IPS-15b (cell line): ENCODE measurements around the gene GOLGA6L26.
"Not testable (repeated sequence)": the region's sequence is repeated elsewhere in the genome, so short reads cannot be mapped to it uniquely, and the experiment has no call there.

Source experiments
- H3K27me3 ChIP-seq: one replicate; pipeline ENCODE4 v1.6.1; 2013; ENCODE audit warnings: low read length; ENCODE audit not compliant: control insufficient read depth, insufficient read depth
- H3K36me3 ChIP-seq: one replicate; pipeline ENCODE4 v1.6.1; 2013; ENCODE audit warnings: low read length; ENCODE audit not compliant: control insufficient read depth, insufficient read depth
- H3K4me1 ChIP-seq: one replicate; pipeline ENCODE4 v1.6.1; 2013; ENCODE audit warnings: mild to moderate bottlenecking, low read length; ENCODE audit not compliant: control insufficient read depth, insufficient read depth
- H3K4me3 ChIP-seq: one replicate; pipeline ENCODE4 v1.5.1; 2013; ENCODE audit warnings: low read depth, low read length
- H3K9ac ChIP-seq: one replicate; pipeline ENCODE4 v1.6.1; 2013; ENCODE audit warnings: low read depth, mild to moderate bottlenecking, low read length
- H3K9me3 ChIP-seq: one replicate; pipeline ENCODE4 v1.6.1; 2013; ENCODE audit warnings: mild to moderate bottlenecking, low read length; ENCODE audit not compliant: control insufficient read depth, insufficient read depth

Gene GOLGA6L26

DNA sequence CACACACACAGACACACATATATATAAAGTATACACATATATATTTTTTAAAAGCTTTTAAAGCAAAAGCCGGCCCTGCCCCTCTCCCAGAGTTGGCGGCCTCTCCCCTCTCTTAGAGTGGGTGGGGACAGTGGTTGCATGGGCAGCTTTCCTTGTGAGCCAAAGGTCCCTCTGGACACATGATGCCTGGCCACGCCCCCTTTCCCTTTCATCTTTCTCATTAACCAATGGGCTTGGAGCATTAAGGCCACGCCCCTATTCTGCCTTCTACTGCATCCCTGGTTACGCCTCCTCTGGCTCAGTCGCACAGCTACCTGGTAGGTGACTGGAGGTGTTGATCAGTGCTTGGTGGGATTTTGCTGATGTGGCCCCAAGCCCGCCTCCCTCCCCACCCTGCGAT, 20.5 kb upstream of the GOLGA6L26 start, which contains the start of gene GOLGA8S:
Gene GOLGA8S, plus strand, starts transcription at position 301 of the 400 bp plus-strand sequence. Its CDS starts 62 bp downstream, at position 363.
- H3K9ac ChIP-seq, H3K27me3 ChIP-seq, H3K9me3 ChIP-seq, H3K36me3 ChIP-seq, H3K4me3 ChIP-seq, H3K4me1 ChIP-seq: not testable (repeated sequence)

GRCh38 chr15:23311233-23311632, 22.8 kb downstream of the GOLGA6L26 start:
- not testable (repeated sequence) for H3K9ac ChIP-seq, H3K27me3 ChIP-seq, H3K4me3 ChIP-seq, H3K36me3 ChIP-seq, H3K9me3 ChIP-seq, H3K4me1 ChIP-seq

GRCh38 chr15:23305921-23306320, 28.1 kb downstream of the GOLGA6L26 start:
- H3K4me3 ChIP-seq, H3K9ac ChIP-seq: not testable (repeated sequence)

DNA sequence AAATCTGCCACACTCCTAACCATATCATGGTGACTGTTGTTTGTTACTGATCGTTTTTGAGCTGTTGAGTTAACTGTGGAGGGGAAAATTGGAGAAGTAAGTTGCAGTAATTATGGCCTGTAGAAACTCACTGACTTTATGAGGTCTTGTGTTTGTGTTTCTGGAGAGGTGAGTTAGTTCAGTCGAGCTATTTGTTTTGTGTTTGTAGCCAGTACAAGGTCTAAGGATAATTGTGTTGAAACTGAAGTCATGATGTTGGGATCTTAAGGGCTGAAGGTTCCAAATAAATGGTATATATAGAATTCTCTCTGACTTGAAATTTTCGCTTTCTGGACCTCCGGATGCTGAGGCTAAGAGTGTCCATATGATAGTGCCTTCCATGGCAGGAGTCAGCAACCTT, 29.2 kb downstream of the GOLGA6L26 start:
- H3K4me3 ChIP-seq: peak overlapping the region; percentile 49
- not testable (repeated sequence) for H3K9ac ChIP-seq

More at GRCh38 chr15:23305921-23306320, 28.1 kb downstream of the GOLGA6L26 start:
- H3K36me3 ChIP-seq, H3K27me3 ChIP-seq, H3K9me3 ChIP-seq, H3K4me1 ChIP-seq: not testable (repeated sequence)

DNA sequence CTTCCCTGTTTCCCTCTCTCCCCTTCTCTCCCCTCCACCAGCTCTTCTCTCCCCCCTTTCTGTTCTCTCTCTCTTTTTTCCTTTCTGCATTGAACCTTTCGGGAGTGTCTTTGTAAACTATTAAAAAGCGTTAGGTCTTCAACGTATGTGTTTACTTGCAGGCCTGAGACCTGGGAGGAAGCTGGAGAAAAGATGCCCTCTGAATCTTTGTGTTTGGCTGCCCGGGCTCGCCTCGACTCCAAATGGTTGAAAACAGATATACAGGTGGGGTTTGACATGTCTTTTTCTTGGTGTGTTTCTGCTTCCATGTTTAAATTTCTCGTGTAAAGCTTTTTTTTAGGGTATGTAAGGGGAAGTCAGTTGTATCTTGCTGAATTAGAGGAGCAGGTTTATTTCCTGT, 29.7 kb downstream of the GOLGA6L26 start:
- not testable (repeated sequence) for H3K4me1 ChIP-seq, H3K36me3 ChIP-seq, H3K9me3 ChIP-seq, H3K27me3 ChIP-seq, H3K9ac ChIP-seq
- H3K4me3 ChIP-seq: peak overlapping the region; percentile 49

More for the DNA sequence above, 29.2 kb downstream of the GOLGA6L26 start:
- H3K9me3 ChIP-seq, H3K27me3 ChIP-seq, H3K36me3 ChIP-seq, H3K4me1 ChIP-seq: not testable (repeated sequence)

GRCh38 chr15:23303654-23304053, 30.3 kb downstream of the GOLGA6L26 start:
- H3K4me3 ChIP-seq: peak overlapping the region; percentile 49
- not testable (repeated sequence) for H3K27me3 ChIP-seq, H3K9me3 ChIP-seq, H3K4me1 ChIP-seq, H3K9ac ChIP-seq, H3K36me3 ChIP-seq

- H3K27me3 ChIP-seq, H3K4me1 ChIP-seq, H3K36me3 ChIP-seq, H3K9me3 ChIP-seq, H3K9ac ChIP-seq, H3K4me3 ChIP-seq: not testable (repeated sequence)
These were observed 30.8 kb downstream of the GOLGA6L26 start for GRCh38 chr15:23303246-23303645.
